Measurements from ENCODE around the gene RASSF9. TPM values are rescaled to one million over a fixed set of nuclear protein-coding genes. Genes with fewer than 3 reads are reported as not detected.

The RASSF9 gene
- total RNA-seq, 1 donor from 2014 or later: 2.5 TPM

- no peak overlapping the region for H3K4me3 ChIP-seq (ENCODE audit: low read depth, low read length)
Observed at GRCh38 chr12:85804663-85805062, 31.5 kb downstream of the RASSF9 start.

GRCh38 chr12:85803923-85804322 lies 32.3 kb downstream of the RASSF9 start:
- Histone ChIP-seq H3K36me3 (ENCODE audit: control insufficient read depth, insufficient read depth, low read length) (no peaks in the 10 kb centered on the region), H3K27me3 (ENCODE audit: control insufficient read depth, insufficient read depth, low read length) (no peaks in the 10 kb centered on the region), H3K4me3 (ENCODE audit: low read depth, low read length) (no peak overlapping the region)
- no peak for TF ChIP-seq CTCF (IDR thresholded peaks at IDR 0.05; ENCODE audit: insufficient read depth, low read length, poor library complexity, severe bottlenecking)
- DNase-seq (ENCODE audit: low read depth): no peak

More at GRCh38 chr12:85804663-85805062, 31.5 kb downstream of the RASSF9 start:
- no peak for TF ChIP-seq CTCF (IDR thresholded peaks at IDR 0.05; ENCODE audit: insufficient read depth, low read length, poor library complexity, severe bottlenecking)
- Histone ChIP-seq H3K27me3 (ENCODE audit: control insufficient read depth, insufficient read depth, low read length) (no peaks in the 10 kb centered on the region), H3K36me3 (ENCODE audit: control insufficient read depth, insufficient read depth, low read length) (no peaks in the 10 kb centered on the region)
- no peak for DNase-seq (ENCODE audit: low read depth)

GRCh38 chr12:85803231-85803630 lies 33.0 kb downstream of the RASSF9 start:
- no peak overlapping the region for H3K4me3 ChIP-seq (ENCODE audit: low read depth, low read length)
- TF ChIP-seq CTCF (IDR thresholded peaks at IDR 0.05; ENCODE audit: insufficient read depth, low read length, poor library complexity, severe bottlenecking): no peak
- no peak for DNase-seq (ENCODE audit: low read depth)
- H3K27me3 ChIP-seq (ENCODE audit: control insufficient read depth, insufficient read depth, low read length): no peaks in the 10 kb centered on the region
- no peaks in the 10 kb centered on the region for H3K36me3 ChIP-seq (ENCODE audit: control insufficient read depth, insufficient read depth, low read length)

GRCh38 chr12:85798122-85798521 lies 38.1 kb downstream of the RASSF9 start:
- H3K27me3 ChIP-seq (ENCODE audit: control insufficient read depth, insufficient read depth, low read length): no peaks in the 10 kb centered on the region
- no peak for DNase-seq (ENCODE audit: low read depth)
- no peak overlapping the region for H3K4me3 ChIP-seq (ENCODE audit: low read depth, low read length)
- no peaks in the 10 kb centered on the region for H3K36me3 ChIP-seq (ENCODE audit: control insufficient read depth, insufficient read depth, low read length)
- no peak for TF ChIP-seq CTCF (IDR thresholded peaks at IDR 0.05; ENCODE audit: insufficient read depth, low read length, poor library complexity, severe bottlenecking)

- no peak for TF ChIP-seq CTCF (IDR thresholded peaks at IDR 0.05; ENCODE audit: insufficient read depth, low read length, poor library complexity, severe bottlenecking)
- H3K27me3 ChIP-seq (ENCODE audit: control insufficient read depth, insufficient read depth, low read length): no peaks in the 10 kb centered on the region
- H3K36me3 ChIP-seq (ENCODE audit: control insufficient read depth, insufficient read depth, low read length): no peaks in the 10 kb centered on the region
- DNase-seq (ENCODE audit: low read depth): no peak
- H3K4me3 ChIP-seq (ENCODE audit: low read depth, low read length): no peak overlapping the region
Observed at GRCh38 chr12:85796001-85796400, 40.2 kb downstream of the RASSF9 start.

- DNase-seq (ENCODE audit: low read depth): peak; percentile 42
- Histone ChIP-seq H3K27me3 (ENCODE audit: control insufficient read depth, insufficient read depth, low read length) (no peaks in the 10 kb centered on the region), H3K36me3 (ENCODE audit: control insufficient read depth, insufficient read depth, low read length) (no peaks in the 10 kb centered on the region), H3K4me3 (ENCODE audit: low read depth, low read length) (no peak overlapping the region)
- no peak for TF ChIP-seq CTCF (IDR thresholded peaks at IDR 0.05; ENCODE audit: insufficient read depth, low read length, poor library complexity, severe bottlenecking)
Observed at GRCh38 chr12:85794531-85794930, 41.7 kb downstream of the RASSF9 start.
